H9 (cell line): ENCODE data around the gene ITLN1. TPM values are rescaled to one million over a fixed set of nuclear protein-coding genes. Genes with fewer than 3 reads are reported as not detected.
"Not testable (repeated sequence)": the region's sequence is repeated elsewhere in the genome, so short reads cannot be mapped to it uniquely, and the experiment has no call there.

Experiments used
- DNase-seq: peaks from one replicate; pipeline ENCODE4 v3.0.0-alpha.2; 2017
- H2AFZ ChIP-seq: one replicate; pipeline ENCODE4 v1.6.1; 2013; ENCODE audit warnings: mild to moderate bottlenecking, low read length, control low read depth, moderate library complexity
- H2AK5ac ChIP-seq: 2 replicates; pipeline ENCODE4 v1.6.1; 2013; ENCODE audit warnings: low read length, control low read depth, mixed read lengths; ENCODE audit not compliant: insufficient read length
- H2BK120ac ChIP-seq: one replicate; pipeline ENCODE4 v1.6.1; 2013; ENCODE audit warnings: low read depth, mild to moderate bottlenecking, low read length, control low read depth, inconsistent platforms; ENCODE audit not compliant: poor library complexity, severe bottlenecking
- H2BK12ac ChIP-seq: 2 replicates; pipeline ENCODE4 v1.6.1; 2013; ENCODE audit warnings: low read length, control low read depth, mixed read lengths, low read depth; ENCODE audit not compliant: insufficient read length
- H2BK15ac ChIP-seq: 2 replicates; pipeline ENCODE4 v1.6.1; 2013; ENCODE audit warnings: low read depth, low read length, control low read depth
- H2BK20ac ChIP-seq: one replicate; pipeline ENCODE4 v1.6.1; 2013; ENCODE audit warnings: low read depth, mild to moderate bottlenecking, low read length, control low read depth, inconsistent platforms; ENCODE audit not compliant: poor library complexity, severe bottlenecking
- H2BK5ac ChIP-seq: 2 replicates; pipeline ENCODE4 v1.6.1; 2013; ENCODE audit warnings: low read length, control low read depth, mixed read lengths; ENCODE audit not compliant: insufficient read length
- H3K14ac ChIP-seq: 2 replicates; pipeline ENCODE4 v1.6.1; 2013; ENCODE audit warnings: low read length, control low read depth; ENCODE audit not compliant: insufficient read depth
- H3K18ac ChIP-seq: 2 replicates; pipeline ENCODE4 v1.6.1; 2013; ENCODE audit warnings: low read depth, mild to moderate bottlenecking, mixed read lengths, low read length, control low read depth; ENCODE audit not compliant: insufficient read length
- H3K23ac ChIP-seq: 2 replicates; pipeline ENCODE4 v1.6.1; 2013; ENCODE audit warnings: low read length, control low read depth, mixed read lengths, low read depth; ENCODE audit not compliant: insufficient read length
- H3K23me2 ChIP-seq: 2 replicates; pipeline ENCODE4 v1.6.1; 2013; ENCODE audit warnings: low read depth, mild to moderate bottlenecking, mixed read lengths, low read length, control low read depth; ENCODE audit not compliant: insufficient read length, poor library complexity, severe bottlenecking
- H3K27ac ChIP-seq: 2 replicates; pipeline ENCODE4 v1.5.1; 2013; ENCODE audit warnings: low read length, control low read depth, mixed read lengths, low read depth; ENCODE audit not compliant: insufficient read length
- H3K27me3 ChIP-seq: 2 replicates; pipeline ENCODE4 v1.6.1; 2013; ENCODE audit warnings: low read length, control low read depth, inconsistent platforms; ENCODE audit not compliant: insufficient read depth
- H3K4ac ChIP-seq: 2 replicates; pipeline ENCODE4 v1.6.1; 2013; ENCODE audit warnings: low read depth, mild to moderate bottlenecking, control low read depth, inconsistent platforms, low read length, moderate library complexity
- H3K4me1 ChIP-seq: 2 replicates; pipeline ENCODE4 v1.6.1; 2013; ENCODE audit warnings: low read length, control low read depth, inconsistent platforms; ENCODE audit not compliant: insufficient read depth
- H3K4me2 ChIP-seq: 2 replicates; pipeline ENCODE4 v1.6.1; 2013; ENCODE audit warnings: low read length, control low read depth, mixed read lengths; ENCODE audit not compliant: insufficient read length, insufficient read depth
- H3K56ac ChIP-seq: 2 replicates; pipeline ENCODE4 v1.6.1; 2013; ENCODE audit warnings: low read depth, mild to moderate bottlenecking, mixed read lengths, low read length, control low read depth; ENCODE audit not compliant: insufficient read length
- H3K79me1 ChIP-seq: 2 replicates; pipeline ENCODE4 v1.6.1; 2013; ENCODE audit warnings: low read depth, mild to moderate bottlenecking, moderate library complexity, low read length, control low read depth, inconsistent platforms; ENCODE audit not compliant: insufficient read depth, poor library complexity, severe bottlenecking
- H3K79me2 ChIP-seq: 2 replicates; pipeline ENCODE4 v1.6.1; 2013; ENCODE audit warnings: low read length, control low read depth, inconsistent platforms; ENCODE audit not compliant: insufficient read depth
- H3K9ac ChIP-seq: 2 replicates; pipeline ENCODE4 v1.6.1; 2013; ENCODE audit warnings: low read length, control low read depth, mixed read lengths; ENCODE audit not compliant: insufficient read length; ENCODE audit errors: extremely low read depth
- H3K9me3 ChIP-seq: one replicate; pipeline ENCODE4 v1.6.1; 2013; ENCODE audit warnings: low read depth, low read length, inconsistent platforms; ENCODE audit not compliant: control insufficient read depth
- H3T11ph ChIP-seq: one replicate; pipeline ENCODE4 v1.6.1; 2013; ENCODE audit warnings: mild to moderate bottlenecking, low read length, control low read depth, inconsistent platforms
- H4K20me1 ChIP-seq: one replicate; pipeline ENCODE4 v1.6.1; 2013; ENCODE audit not compliant: control insufficient read depth, insufficient read length, insufficient read depth
- H4K5ac ChIP-seq: 2 replicates; pipeline ENCODE4 v1.6.1; 2013; ENCODE audit warnings: low read depth, mild to moderate bottlenecking, mixed read lengths, low read length, control low read depth; ENCODE audit not compliant: insufficient read length
- H4K8ac ChIP-seq: replicated peaks from 2 replicates; pipeline ENCODE4 v1.6.1; 2013; ENCODE audit warnings: low read length, control low read depth, mixed read lengths, low read depth; ENCODE audit not compliant: insufficient read length
- H4K91ac ChIP-seq: 2 replicates; pipeline ENCODE4 v1.6.1; 2013; ENCODE audit warnings: low read depth, mild to moderate bottlenecking, moderate library complexity, mixed read lengths, low read length, control low read depth; ENCODE audit not compliant: insufficient read length
- H3K27ac Mint-ChIP-seq, 3 experiments: 2 replicates in 2 of 3; 3 replicates in 1 of 3; pipeline ENCODE4 v1.8.0; 2020 to 2021; ENCODE audit warnings: mixed read lengths in 3 of 3, mild to moderate bottlenecking in 1 of 3, moderate library complexity in 1 of 3
- H3K27me3 Mint-ChIP-seq: 2 replicates; pipeline ENCODE4 v1.8.0; 2021; ENCODE audit warnings: low read depth, mild to moderate bottlenecking, moderate library complexity, mixed read lengths
- H3K36me3 Mint-ChIP-seq, 3 experiments: 2 replicates in 2 of 3; 3 replicates in 1 of 3; pipeline ENCODE4 v1.8.0; 2020 to 2021; ENCODE audit warnings: low read depth in 3 of 3, mixed read lengths in 3 of 3; ENCODE audit not compliant: insufficient read depth in 1 of 3
- H3K4me1 Mint-ChIP-seq, 2 experiments: 2 replicates each; pipeline ENCODE4 v1.8.0; 2020; ENCODE audit warnings: mixed read lengths in 2 of 2
- H3K4me3 Mint-ChIP-seq, 2 experiments: 2 replicates in 1 of 2; 3 replicates in 1 of 2; pipeline ENCODE4 v1.8.0; 2020 to 2021; ENCODE audit warnings: mild to moderate bottlenecking in 2 of 2, mixed read lengths in 2 of 2, moderate library complexity in 1 of 2
- H3K9me3 Mint-ChIP-seq, 2 experiments: 2 replicates in 1 of 2; 3 replicates in 1 of 2; pipeline ENCODE4 v1.8.0; 2020; ENCODE audit warnings: mild to moderate bottlenecking in 2 of 2, mixed read lengths in 2 of 2, moderate library complexity in 1 of 2
- WGBS: extraction: QIAGEN DNeasy Blood & Tissue Kit; methylation state at CpG from one replicate; pipeline ENCODE4 v1.1.7; 2013; ENCODE audit warnings: missing lambda C conversion rate, low lambda C conversion rate, mixed read lengths; ENCODE audit not compliant: insufficient read length; ENCODE audit errors: extremely low coverage; 5-methylcytosine and 5-hydroxymethylcytosine counted together
- total RNA-seq: library from RNA; stranded (reverse); gene quantifications from 2 replicates; pipeline ENCODE4 v1.2.1, GENCODE V29; 2021
- TF ChIP-seq, protein P1 (sequence below): fragments of 200-600 bp; sonication (generic); conservative IDR thresholded peaks from 3 replicates; pipeline ENCODE4 v1.8.0; 2021; ENCODE audit warnings: antibody characterized with exemption, mild to moderate bottlenecking

Gene ITLN1
- total RNA-seq, 1 experiment from 2014 or later = not detected

DNA sequence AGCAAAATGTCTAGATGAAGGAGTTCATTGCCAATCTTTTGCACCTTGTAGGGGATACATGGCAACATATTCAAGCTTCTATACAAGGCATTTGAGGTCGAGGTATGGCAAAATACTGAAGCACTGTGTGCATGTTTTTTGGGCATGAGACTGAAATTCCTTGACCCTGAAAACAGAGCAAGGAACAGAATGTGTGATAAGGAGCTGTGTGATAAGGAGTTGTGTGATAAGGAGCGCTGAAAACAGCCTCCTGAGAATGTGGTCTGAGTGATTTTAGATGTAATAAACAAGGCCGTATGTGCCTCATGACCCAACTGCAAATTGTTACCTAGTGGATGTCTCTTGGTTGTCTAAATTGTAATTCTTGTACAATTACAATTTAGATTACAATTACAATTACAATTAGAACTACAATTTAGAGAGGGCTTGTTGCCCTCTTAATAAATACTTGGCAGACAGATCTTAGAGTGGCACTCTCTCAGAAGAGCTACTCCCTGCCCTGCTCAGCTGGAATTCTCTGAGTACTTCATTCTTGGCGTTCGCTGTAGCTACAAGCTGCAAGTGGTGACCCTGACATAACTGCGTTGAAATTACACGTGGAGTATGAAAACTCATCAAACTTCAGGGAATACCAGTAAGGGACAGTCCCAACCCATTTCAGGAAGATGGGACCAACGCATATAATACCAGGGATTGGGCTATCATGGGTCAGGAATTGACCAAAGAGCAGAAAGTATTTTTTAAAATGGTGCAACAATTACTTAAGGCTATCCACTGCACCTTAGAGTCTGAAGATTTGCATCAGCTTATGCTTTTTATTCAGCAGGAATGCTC, 20.0 kb upstream of the ITLN1 start:
- Histone ChIP-seq H3K56ac (no peak overlapping the region), H3K27me3 (no peaks in the 10 kb centered on the region), H2BK5ac (no peak overlapping the region), H3K14ac (no peak overlapping the region), H4K8ac (no peak overlapping the region), H3K9me3 (no peaks in the 10 kb centered on the region), H3K4me2 (no peak overlapping the region), H2AFZ (no peak overlapping the region), H3K9ac (no peak overlapping the region), H3T11ph (no peak overlapping the region), H2BK15ac (no peak overlapping the region), H3K4ac (no peak overlapping the region), H3K79me2 (no peaks in the 10 kb centered on the region), H3K4me1 (no peaks in the 10 kb centered on the region), H3K27ac (no peak overlapping the region), H2BK12ac (no peak overlapping the region), H4K91ac (no peak overlapping the region), H3K79me1 (no peaks in the 10 kb centered on the region), H2BK20ac (no peak overlapping the region), H2AK5ac (no peak overlapping the region), H4K5ac (no peak overlapping the region), H2BK120ac (no peak overlapping the region), H3K23ac (no peak overlapping the region), H3K23me2 (no peaks in the 10 kb centered on the region), H3K18ac (no peak overlapping the region), H4K20me1 (no peaks in the 10 kb centered on the region)
- peaks cover 3% of the 10 kb centered on the region for H3K27me3 Mint-ChIP-seq
- DNase-seq = no peak
- H3K4me3 Mint-ChIP-seq = no peak overlapping the region
- no peak overlapping the region for H3K27ac Mint-ChIP-seq
- WGBS = no CpG with 5 or more reads among the region's 8 CpGs
- H3K9me3 Mint-ChIP-seq = no peaks in the 10 kb centered on the region; a peak in 1 of 5 replicates
- H3K36me3 Mint-ChIP-seq = no peaks in the 10 kb centered on the region
- peaks cover 0 to 6% of the 10 kb centered on the region in 2 experiments; a peak in 3 of 4 replicates for H3K4me1 Mint-ChIP-seq
- TF ChIP-seq, protein P1, sequence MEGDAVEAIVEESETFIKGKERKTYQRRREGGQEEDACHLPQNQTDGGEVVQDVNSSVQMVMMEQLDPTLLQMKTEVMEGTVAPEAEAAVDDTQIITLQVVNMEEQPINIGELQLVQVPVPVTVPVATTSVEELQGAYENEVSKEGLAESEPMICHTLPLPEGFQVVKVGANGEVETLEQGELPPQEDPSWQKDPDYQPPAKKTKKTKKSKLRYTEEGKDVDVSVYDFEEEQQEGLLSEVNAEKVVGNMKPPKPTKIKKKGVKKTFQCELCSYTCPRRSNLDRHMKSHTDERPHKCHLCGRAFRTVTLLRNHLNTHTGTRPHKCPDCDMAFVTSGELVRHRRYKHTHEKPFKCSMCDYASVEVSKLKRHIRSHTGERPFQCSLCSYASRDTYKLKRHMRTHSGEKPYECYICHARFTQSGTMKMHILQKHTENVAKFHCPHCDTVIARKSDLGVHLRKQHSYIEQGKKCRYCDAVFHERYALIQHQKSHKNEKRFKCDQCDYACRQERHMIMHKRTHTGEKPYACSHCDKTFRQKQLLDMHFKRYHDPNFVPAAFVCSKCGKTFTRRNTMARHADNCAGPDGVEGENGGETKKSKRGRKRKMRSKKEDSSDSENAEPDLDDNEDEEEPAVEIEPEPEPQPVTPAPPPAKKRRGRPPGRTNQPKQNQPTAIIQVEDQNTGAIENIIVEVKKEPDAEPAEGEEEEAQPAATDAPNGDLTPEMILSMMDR = no peak

GRCh38 chr1:160902251-160902650, 17.3 kb upstream of the ITLN1 start:
- not testable (repeated sequence) for H3K4me1 ChIP-seq, DNase-seq, H3K4me2 ChIP-seq, H3K4me1 Mint-ChIP-seq, H4K8ac ChIP-seq, H3K56ac ChIP-seq, H3K27ac Mint-ChIP-seq, H3K4me3 Mint-ChIP-seq, H2BK5ac ChIP-seq, H2BK12ac ChIP-seq, H3K79me1 ChIP-seq, H2BK120ac ChIP-seq, H3K9me3 Mint-ChIP-seq, H3K9me3 ChIP-seq, H3K23ac ChIP-seq, H3K18ac ChIP-seq, H2AFZ ChIP-seq, H2BK20ac ChIP-seq, H3K79me2 ChIP-seq, H2BK15ac ChIP-seq, H4K91ac ChIP-seq, H4K20me1 ChIP-seq, H3K23me2 ChIP-seq, H3K27me3 ChIP-seq, H3K36me3 Mint-ChIP-seq, H3T11ph ChIP-seq, H3K14ac ChIP-seq, H4K5ac ChIP-seq, H3K27ac ChIP-seq, H3K4ac ChIP-seq, H2AK5ac ChIP-seq, H3K9ac ChIP-seq
- H3K27me3 Mint-ChIP-seq = peaks cover 22% of the 10 kb centered on the region
- WGBS = no CpG with 5 or more reads among the region's 1 CpG
